Tibial nerve (tissue), 4 donors: ENCODE results near the gene IL10RA. TPM values are rescaled to one million over a fixed set of nuclear protein-coding genes. Genes with fewer than 3 reads are reported as not detected.
A peak's percentile ranks its signal among the peaks of the same experiment; 100 is the strongest.

ENCODE experiments used
- DNase-seq, 2 donors: peaks; one replicate each; pipeline ENCODE4 v3.0.0-alpha.2; 2019; ENCODE audit warnings: low spot score in 2 of 2
- H3K27ac ChIP-seq, 4 donors: fragments of 200-600 bp; sonication (generic) in 3 of 4; one replicate each; pipeline ENCODE4 v1.5.1; 2017 to 2019; ENCODE audit warnings: mild to moderate bottlenecking in 1 of 4
- H3K27me3 ChIP-seq, 2 donors: fragments of 200-600 bp; sonication (generic) in 1 of 2; one replicate each; pipeline versions ENCODE4 v1.5.1 to v1.6.0; 2017 to 2019
- H3K36me3 ChIP-seq, 3 donors: fragments of 200-600 bp; sonication (generic); one replicate each; pipeline ENCODE4 v1.5.1; 2018 to 2019
- H3K4me1 ChIP-seq, 4 donors: fragments of 200-600 bp; sonication (generic) in 3 of 4; one replicate each; pipeline ENCODE4 v1.5.1; 2017 to 2019
- H3K4me3 ChIP-seq, 4 donors: fragments of 200-600 bp; sonication (generic) in 3 of 4; one replicate each; pipeline ENCODE4 v1.5.1; 2017 to 2019; ENCODE audit warnings: mild to moderate bottlenecking in 1 of 4, moderate library complexity in 1 of 4
- H3K9me3 ChIP-seq, 4 donors: fragments of 200-600 bp; sonication (generic) in 3 of 4; one replicate each; pipeline ENCODE4 v1.5.1; 2017 to 2019
- EP300 ChIP-seq, 2 donors: sonication (generic); formaldehyde crosslinking; IDR thresholded peaks; one replicate each; pipeline ENCODE4 v1.6.1; 2017; ENCODE audit warnings: antibody characterized with exemption in 2 of 2, mild to moderate bottlenecking in 1 of 2
- POLR2A ChIP-seq, 2 donors: fragments of 450-650 bp; IDR thresholded peaks; one replicate each; pipeline ENCODE4 v1.6.1; 2017; ENCODE audit warnings: antibody characterized with exemption in 2 of 2, mild to moderate bottlenecking in 2 of 2, moderate library complexity in 2 of 2
- WGBS, 2 donors: methylation state at CpG; one replicate each; pipeline ENCODE4 v1.1.5; 2018; 5-methylcytosine and 5-hydroxymethylcytosine counted together
- total RNA-seq, 4 donors: library from RNA; depleted of rRNA; stranded (reverse); fragments of >200 nt; gene quantifications; one replicate each; pipeline ENCODE4 v1.1.0, GENCODE V29; 2016
- TF ChIP-seq, protein P1 (sequence below), 5 experiments: fragments of 200-600 bp in 3 of 5; fragments of 450-650 bp in 2 of 5; sonication (generic) in 3 of 5; IDR thresholded peaks; one replicate each; pipeline ENCODE4 v1.5.1; 2016 to 2019; ENCODE audit warnings: antibody characterized with exemption in 5 of 5, mild to moderate bottlenecking in 3 of 5, moderate library complexity in 2 of 5

The IL10RA gene
- total RNA-seq, 4 donors from 2014 or later: 16.7 to 42.0 (median 25.9) TPM

DNA sequence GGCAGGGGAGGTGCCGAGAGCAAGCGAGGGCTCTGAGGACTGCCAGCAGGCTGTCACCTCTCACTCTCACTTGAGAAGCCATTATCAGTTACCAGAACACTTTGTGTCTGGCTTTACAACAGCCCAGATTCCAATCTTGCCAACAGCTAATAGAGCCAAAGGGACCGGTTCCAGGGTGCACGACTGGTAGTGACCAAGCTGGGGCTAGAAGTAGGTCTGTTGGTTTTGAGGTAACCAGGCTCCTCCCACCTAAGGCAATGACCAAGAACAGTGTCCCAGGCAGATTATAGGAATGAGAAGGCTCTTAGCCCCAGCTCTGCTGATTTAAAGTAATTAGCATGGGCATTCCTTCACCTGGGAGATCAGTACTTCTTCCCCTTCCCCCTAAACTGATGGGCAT is 7.2 kb upstream of the IL10RA start:
- peak overlapping the region in 3 of 4 donors; percentile 53 to 64 (median 56) for H3K27ac ChIP-seq
- no peaks in the 10 kb centered on the region for H3K4me1 ChIP-seq
- no peaks in the 10 kb centered on the region for H3K27me3 ChIP-seq
- WGBS, 2 donors: 86 to 93% methylated on average over 3 to 4 of the region's 4 CpGs
- TF ChIP-seq, protein P1, sequence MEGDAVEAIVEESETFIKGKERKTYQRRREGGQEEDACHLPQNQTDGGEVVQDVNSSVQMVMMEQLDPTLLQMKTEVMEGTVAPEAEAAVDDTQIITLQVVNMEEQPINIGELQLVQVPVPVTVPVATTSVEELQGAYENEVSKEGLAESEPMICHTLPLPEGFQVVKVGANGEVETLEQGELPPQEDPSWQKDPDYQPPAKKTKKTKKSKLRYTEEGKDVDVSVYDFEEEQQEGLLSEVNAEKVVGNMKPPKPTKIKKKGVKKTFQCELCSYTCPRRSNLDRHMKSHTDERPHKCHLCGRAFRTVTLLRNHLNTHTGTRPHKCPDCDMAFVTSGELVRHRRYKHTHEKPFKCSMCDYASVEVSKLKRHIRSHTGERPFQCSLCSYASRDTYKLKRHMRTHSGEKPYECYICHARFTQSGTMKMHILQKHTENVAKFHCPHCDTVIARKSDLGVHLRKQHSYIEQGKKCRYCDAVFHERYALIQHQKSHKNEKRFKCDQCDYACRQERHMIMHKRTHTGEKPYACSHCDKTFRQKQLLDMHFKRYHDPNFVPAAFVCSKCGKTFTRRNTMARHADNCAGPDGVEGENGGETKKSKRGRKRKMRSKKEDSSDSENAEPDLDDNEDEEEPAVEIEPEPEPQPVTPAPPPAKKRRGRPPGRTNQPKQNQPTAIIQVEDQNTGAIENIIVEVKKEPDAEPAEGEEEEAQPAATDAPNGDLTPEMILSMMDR (IDR thresholded peaks at IDR 0.05): no peak
- TF ChIP-seq POLR2A (IDR thresholded peaks at IDR 0.05) (no peak), EP300 (IDR thresholded peaks at IDR 0.05) (no peak)
- H3K4me3 ChIP-seq: no peak overlapping the region
- no peaks in the 10 kb centered on the region for H3K36me3 ChIP-seq
- H3K9me3 ChIP-seq: no peaks in the 10 kb centered on the region
- no peak for DNase-seq

DNA sequence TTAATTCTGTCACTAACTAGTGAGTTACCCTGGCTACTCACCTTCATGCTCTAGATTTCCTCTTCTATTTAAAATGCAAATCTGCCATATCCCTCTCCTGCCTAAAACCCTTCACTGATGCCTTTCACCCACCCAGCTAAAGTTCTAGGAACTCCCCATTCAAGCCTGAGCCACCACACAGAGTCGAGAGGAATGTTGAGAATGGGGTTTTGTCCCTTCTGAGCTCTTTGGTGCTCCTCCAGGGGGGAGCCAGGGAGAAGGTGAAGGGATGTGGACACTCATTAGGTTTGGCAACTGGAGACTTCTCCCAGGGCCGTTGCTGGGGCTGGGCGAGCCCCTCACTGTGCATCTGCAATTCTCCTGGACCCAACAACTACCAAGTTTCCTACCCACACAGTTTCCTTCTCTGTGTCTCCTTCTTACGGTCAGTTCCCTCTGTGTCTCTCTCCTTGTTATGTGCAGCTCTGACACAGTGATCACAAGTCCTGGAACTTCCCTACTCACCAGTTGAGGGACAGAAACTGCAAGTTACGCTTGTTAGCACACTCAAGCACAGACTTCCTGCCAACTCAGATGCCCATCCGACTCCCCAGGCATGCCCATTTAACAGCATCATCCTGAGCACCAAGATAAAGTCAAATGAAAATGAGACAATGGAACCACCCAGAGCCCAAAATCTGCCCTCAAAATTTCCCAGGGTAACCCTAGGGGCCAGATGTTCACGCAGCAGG is 6.5 kb upstream of the IL10RA start:
- Histone ChIP-seq H3K27me3 (peaks cover 0 to 5% of the 10 kb centered on the region in 2 donors), H3K36me3 (no peaks in the 10 kb centered on the region), H3K4me1 (no peaks in the 10 kb centered on the region), H3K4me3 (no peak overlapping the region), H3K9me3 (no peaks in the 10 kb centered on the region), H3K27ac (peak overlapping the region in 3 of 4 donors; percentile 53 to 64 (median 56))
- WGBS, 2 donors: 63 to 85% methylated on average over 7 of the region's 7 CpGs
- TF ChIP-seq, protein P1 (IDR thresholded peaks at IDR 0.05): no peak
- TF ChIP-seq EP300 (IDR thresholded peaks at IDR 0.05): peak in 1 of 2 donors; percentile 40
- peak in 1 of 2 donors; percentile 21 for TF ChIP-seq POLR2A (IDR thresholded peaks at IDR 0.05)
- no peak for DNase-seq

DNA sequence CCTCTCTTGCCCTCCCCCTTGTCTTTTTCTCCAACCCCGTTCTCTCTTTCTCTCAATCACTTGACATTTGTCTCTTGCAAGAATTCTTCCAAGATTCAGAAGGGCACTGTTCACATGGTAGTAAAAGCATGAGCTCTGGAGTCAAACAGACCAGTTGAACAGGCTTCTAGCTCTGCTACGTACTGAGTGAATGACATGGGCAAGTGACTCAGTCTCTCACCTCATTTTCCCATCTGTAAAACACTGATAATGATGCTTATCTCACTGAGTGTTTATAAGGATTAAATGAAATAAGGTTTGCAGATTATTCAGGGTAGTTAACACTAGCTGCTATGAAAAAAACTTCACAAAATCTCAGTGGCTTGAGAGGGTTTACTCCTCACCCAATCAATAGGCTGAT is 5.9 kb upstream of the IL10RA start:
- H3K4me1 ChIP-seq: no peaks in the 10 kb centered on the region
- H3K4me3 ChIP-seq: no peak overlapping the region
- TF ChIP-seq, protein P1 (IDR thresholded peaks at IDR 0.05): no peak
- no peak for TF ChIP-seq EP300 (IDR thresholded peaks at IDR 0.05)
- no peak for TF ChIP-seq POLR2A (IDR thresholded peaks at IDR 0.05)
- H3K36me3 ChIP-seq: no peaks in the 10 kb centered on the region
- peaks cover 0 to 6% of the 10 kb centered on the region in 2 donors for H3K27me3 ChIP-seq
- WGBS, 2 donors: 20 to 26% methylated on average over 2 of the region's 2 CpGs
- no peak for DNase-seq
- no peaks in the 10 kb centered on the region for H3K9me3 ChIP-seq
- peak overlapping the region in 1 of 4 donors; percentile 64 for H3K27ac ChIP-seq

DNA sequence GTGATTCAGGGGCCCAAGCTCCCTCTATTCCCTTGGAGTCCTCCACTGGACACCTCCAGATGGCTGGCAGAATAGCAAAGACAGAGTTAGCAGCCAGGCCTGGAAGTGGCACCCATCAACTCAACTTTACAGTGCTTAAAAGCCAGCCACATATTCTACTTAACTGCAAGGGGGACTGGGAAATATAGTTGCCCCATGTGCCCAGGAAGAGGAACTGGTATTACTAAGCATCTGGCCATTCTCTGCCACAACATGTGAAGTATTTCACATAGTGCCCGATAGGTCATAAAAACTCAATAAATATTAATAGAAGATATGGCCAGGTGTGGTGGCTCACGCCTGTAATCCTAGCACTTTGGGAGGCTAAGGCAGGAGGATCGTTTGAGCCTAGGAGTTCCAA is 5.5 kb upstream of the IL10RA start:
- TF ChIP-seq, protein P1 (IDR thresholded peaks at IDR 0.05): no peak
- TF ChIP-seq EP300 (IDR thresholded peaks at IDR 0.05): no peak
- TF ChIP-seq POLR2A (IDR thresholded peaks at IDR 0.05): no peak
- Histone ChIP-seq H3K9me3 (no peaks in the 10 kb centered on the region), H3K36me3 (no peaks in the 10 kb centered on the region), H3K27me3 (peaks cover 0 to 7% of the 10 kb centered on the region in 2 donors), H3K4me1 (peaks cover 0 to 2% (median under 1%) of the 10 kb centered on the region in 4 donors), H3K27ac (peak overlapping the region in 1 of 4 donors; percentile 64), H3K4me3 (no peak overlapping the region)
- 87 to 88% methylated on average over 3 of the region's 3 CpGs for WGBS, 2 donors
- DNase-seq: no peak

DNA sequence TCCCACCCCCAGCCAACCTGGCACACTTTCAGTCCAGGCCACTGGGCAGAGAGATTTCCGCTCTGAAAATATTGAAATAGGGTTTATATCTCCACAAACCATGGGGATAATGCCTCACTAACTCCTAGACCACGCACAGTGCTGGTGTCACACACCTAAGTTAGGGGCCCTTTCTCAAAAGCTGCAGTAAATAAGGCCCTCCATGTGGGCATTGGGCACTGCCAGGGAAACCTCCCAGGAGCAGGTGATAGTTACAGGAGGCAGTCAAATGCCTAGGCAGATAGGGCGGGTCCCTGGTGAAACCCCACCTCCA is 3.1 kb upstream of the IL10RA start:
- TF ChIP-seq POLR2A (IDR thresholded peaks at IDR 0.05): no peak
- no peak for TF ChIP-seq EP300 (IDR thresholded peaks at IDR 0.05)
- TF ChIP-seq, protein P1 (IDR thresholded peaks at IDR 0.05): no peak
- no peak for DNase-seq
- H3K4me3 ChIP-seq: no peak overlapping the region
- H3K9me3 ChIP-seq: no peaks in the 10 kb centered on the region
- H3K4me1 ChIP-seq: peaks cover 0 to 12% (median 4%) of the 10 kb centered on the region in 4 donors
- H3K27me3 ChIP-seq: peaks cover 0 to 27% of the 10 kb centered on the region in 2 donors
- 89 to 91% methylated on average over 3 of the region's 3 CpGs for WGBS, 2 donors
- no peak overlapping the region for H3K27ac ChIP-seq
- H3K36me3 ChIP-seq: no peaks in the 10 kb centered on the region
